ENCODE data around the gene FNDC3B. TPM values are rescaled to one million over a fixed set of nuclear protein-coding genes. Genes with fewer than 3 reads are reported as not detected.

FNDC3B gene
- total RNA-seq, 1 donor: 139 TPM

- no peak for TF ChIP-seq CTCF (IDR thresholded peaks at IDR 0.05; ENCODE audit: insufficient read depth, low read length)
- no peak for DNase-seq (ENCODE audit: low read depth)
- no peak overlapping the region for H3K4me3 ChIP-seq (ENCODE audit: low read depth, low read length)
Observed at GRCh38 chr3:172151651-172152649, 112.6 kb downstream of the FNDC3B start.

GRCh38 chr3:172152874-172153273, 113.5 kb downstream of the FNDC3B start:
- H3K4me3 ChIP-seq (ENCODE audit: low read depth, low read length): peak overlapping the region; percentile 1
- no peak for TF ChIP-seq CTCF (IDR thresholded peaks at IDR 0.05; ENCODE audit: insufficient read depth, low read length)
- no peak for DNase-seq (ENCODE audit: low read depth)

- H3K4me3 ChIP-seq (ENCODE audit: low read depth, low read length): peak overlapping the region; percentile 7
- TF ChIP-seq CTCF (IDR thresholded peaks at IDR 0.05; ENCODE audit: insufficient read depth, low read length): no peak
- DNase-seq (ENCODE audit: low read depth): peak; percentile 96
Observed at GRCh38 chr3:172153335-172153861, 114.0 kb downstream of the FNDC3B start.

- peak; percentile 41 for DNase-seq (ENCODE audit: low read depth)
- no peak for TF ChIP-seq CTCF (IDR thresholded peaks at IDR 0.05; ENCODE audit: insufficient read depth, low read length)
Observed at GRCh38 chr3:172154768-172155664, 115.6 kb downstream of the FNDC3B start.

GRCh38 chr3:172155897-172156585, 116.7 kb downstream of the FNDC3B start:
- TF ChIP-seq CTCF (IDR thresholded peaks at IDR 0.05; ENCODE audit: insufficient read depth, low read length): no peak
- no peak for DNase-seq (ENCODE audit: low read depth)
- no peak overlapping the region for H3K4me3 ChIP-seq (ENCODE audit: low read depth, low read length)

More at GRCh38 chr3:172154768-172155664, 115.6 kb downstream of the FNDC3B start:
- no peak overlapping the region for H3K4me3 ChIP-seq (ENCODE audit: low read depth, low read length)

GRCh38 chr3:172156586-172156955, 117.2 kb downstream of the FNDC3B start:
- TF ChIP-seq CTCF (IDR thresholded peaks at IDR 0.05; ENCODE audit: insufficient read depth, low read length): no peak
- no peak for DNase-seq (ENCODE audit: low read depth)
- H3K4me3 ChIP-seq (ENCODE audit: low read depth, low read length): no peak overlapping the region

Data from fibroblast of the aortic adventitia (primary cell).